Neural progenitor cell (in vitro differentiated cells): ENCODE measurements around the gene ERBB3. TPM values are rescaled to one million over a fixed set of nuclear protein-coding genes. Genes with fewer than 3 reads are reported as not detected.
"Not testable (repeated sequence)": the region's sequence is repeated elsewhere in the genome, so short reads cannot be mapped to it uniquely, and the experiment has no call there.

Experiments
- DNase-seq: peaks from one replicate; pipeline ENCODE4 v3.0.0-alpha.2; 2016; ENCODE audit warnings: low spot score
- H2AFZ ChIP-seq: fragments of 200-600 bp; sonication (generic); replicated peaks from 2 replicates; pipeline ENCODE4 v1.6.1; 2016; ENCODE audit warnings: antibody characterized with exemption
- H3F3A ChIP-seq: fragments of 200-600 bp; sonication (generic); 2 replicates; pipeline ENCODE4 v1.6.1; 2016; ENCODE audit warnings: antibody characterized with exemption, low read depth
- H3K27ac ChIP-seq: fragments of 200-600 bp; sonication (generic); 2 replicates; pipeline ENCODE4 v1.5.1; 2016; ENCODE audit warnings: mild to moderate bottlenecking
- H3K27me3 ChIP-seq: fragments of 200-600 bp; sonication (generic); 2 replicates; pipeline ENCODE4 v1.6.1; 2016; ENCODE audit warnings: mild to moderate bottlenecking, moderate library complexity
- H3K36me3 ChIP-seq: fragments of 200-600 bp; sonication (generic); 2 replicates; pipeline ENCODE4 v1.5.1; 2016
- H3K4me1 ChIP-seq: fragments of 200-600 bp; sonication (generic); 2 replicates; pipeline ENCODE4 v1.6.1; 2016; ENCODE audit warnings: mixed run types
- H3K4me2 ChIP-seq: fragments of 200-600 bp; sonication (generic); 2 replicates; pipeline ENCODE4 v1.6.1; 2016
- H3K4me3 ChIP-seq: fragments of 200-600 bp; sonication (generic); 2 replicates; pipeline ENCODE4 v1.5.1; 2016
- H3K79me2 ChIP-seq: fragments of 200-600 bp; sonication (generic); 2 replicates; pipeline ENCODE4 v1.6.1; 2016; ENCODE audit warnings: low read depth
- H3K9ac ChIP-seq: fragments of 200-600 bp; sonication (generic); 2 replicates; pipeline ENCODE4 v1.6.1; 2016
- H3K9me3 ChIP-seq: fragments of 200-600 bp; sonication (generic); 2 replicates; pipeline ENCODE4 v1.5.1; 2016; ENCODE audit warnings: low read depth
- H4K20me1 ChIP-seq: fragments of 200-600 bp; sonication (generic); 2 replicates; pipeline ENCODE4 v1.6.1; 2016; ENCODE audit warnings: low read depth
- H3K27ac Mint-ChIP-seq: 3 replicates; pipeline ENCODE4 v1.8.0; 2021; ENCODE audit warnings: mixed read lengths
- H3K27me3 Mint-ChIP-seq: 2 replicates; pipeline ENCODE4 v1.8.0; 2022; ENCODE audit warnings: low read depth, mild to moderate bottlenecking, inconsistent platforms, moderate library complexity, mixed read lengths; ENCODE audit not compliant: insufficient read depth
- H3K36me3 Mint-ChIP-seq: 3 replicates; pipeline ENCODE4 v1.8.0; 2021; ENCODE audit warnings: mixed read lengths
- H3K4me1 Mint-ChIP-seq: 3 replicates; pipeline ENCODE4 v1.8.0; 2021; ENCODE audit warnings: mixed read lengths
- H3K4me3 Mint-ChIP-seq: 3 replicates; pipeline ENCODE4 v1.8.0; 2021; ENCODE audit warnings: mild to moderate bottlenecking, moderate library complexity, mixed read lengths
- H3K9me3 Mint-ChIP-seq: 3 replicates; pipeline ENCODE4 v1.8.0; 2020; ENCODE audit warnings: mixed read lengths
- CTCF ChIP-seq: fragments of 200-600 bp; sonication (generic); IDR thresholded peaks from 2 replicates; pipeline ENCODE4 v1.5.1; 2017; ENCODE audit warnings: antibody characterized with exemption, mild to moderate bottlenecking
- EZH2 ChIP-seq: fragments of 200-600 bp; sonication (generic); IDR thresholded peaks from 2 replicates; pipeline ENCODE4 v1.6.1; 2017; ENCODE audit warnings: antibody characterized with exemption, mild to moderate bottlenecking, moderate library complexity
- EZH2phosphoT487 ChIP-seq: fragments of 200-600 bp; sonication (generic); IDR thresholded peaks from 2 replicates; pipeline ENCODE4 v1.6.1; 2017; ENCODE audit warnings: antibody characterized with exemption
- total RNA-seq: library from RNA; depleted of rRNA; stranded (reverse); fragments of >200 nt; gene quantifications from 2 replicates; pipeline ENCODE4 v1.2.3, GENCODE V29; 2015; ENCODE audit warnings: low replicate concordance

The ERBB3 gene
- total RNA-seq, 1 donor from 2014 or later: 8.8 TPM

DNA sequence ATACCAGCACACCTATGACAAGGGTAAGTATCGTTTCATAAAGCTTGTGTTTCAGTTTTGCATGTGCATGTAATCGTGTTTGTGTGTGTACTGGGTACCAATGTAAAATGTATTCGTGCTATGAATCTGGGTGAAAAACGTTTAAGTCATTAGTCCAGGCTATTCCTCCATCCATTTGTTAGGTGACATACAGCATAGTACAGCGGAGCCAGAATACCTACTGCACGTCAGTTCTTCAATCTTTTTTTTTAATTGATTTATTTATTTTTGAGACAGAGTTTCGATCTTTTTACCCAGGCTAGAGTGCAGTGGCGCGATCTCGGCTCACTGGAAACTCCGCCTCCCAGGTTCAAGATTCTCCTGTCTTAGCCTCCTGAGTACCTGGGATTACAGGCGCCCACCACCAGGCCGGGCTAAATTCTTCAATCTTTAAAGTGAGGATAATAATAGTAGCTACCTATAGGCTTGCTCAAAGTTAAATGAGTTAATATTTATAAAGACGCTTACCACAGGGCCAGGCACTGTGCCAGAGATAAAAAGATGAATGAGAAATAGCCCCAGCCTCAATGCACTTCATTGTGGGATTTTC lies 38.9 kb upstream of the ERBB3 start:
- Histone ChIP-seq H4K20me1 (peaks cover 10% of the 10 kb centered on the region), H3K27me3 (no peaks in the 10 kb centered on the region), H3K9ac (no peak overlapping the region), H2AFZ (peak overlapping the region; percentile 71), H3K36me3 (peaks cover 8% of the 10 kb centered on the region), H3K4me3 (peak overlapping the region; percentile 45), H3K79me2 (peaks cover 23% of the 10 kb centered on the region), H3K4me2 (peak overlapping the region; percentile 78), H3F3A (peaks cover 53% of the 10 kb centered on the region), H3K27ac (peak overlapping the region; percentile 59), H3K9me3 (no peaks in the 10 kb centered on the region), H3K4me1 (peaks cover 14% of the 10 kb centered on the region)
- Mint-ChIP-seq H3K9me3 (no peaks in the 10 kb centered on the region), H3K4me3 (peak overlapping the region; percentile 100), H3K4me1 (peaks cover 22% of the 10 kb centered on the region), H3K27ac (peak overlapping the region; percentile 78), H3K27me3 (peaks cover 7% of the 10 kb centered on the region), H3K36me3 (peaks cover 17% of the 10 kb centered on the region)
- no peak for TF ChIP-seq EZH2phosphoT487
- TF ChIP-seq EZH2: no peak
- TF ChIP-seq CTCF: no peak
- DNase-seq: no peak

DNA sequence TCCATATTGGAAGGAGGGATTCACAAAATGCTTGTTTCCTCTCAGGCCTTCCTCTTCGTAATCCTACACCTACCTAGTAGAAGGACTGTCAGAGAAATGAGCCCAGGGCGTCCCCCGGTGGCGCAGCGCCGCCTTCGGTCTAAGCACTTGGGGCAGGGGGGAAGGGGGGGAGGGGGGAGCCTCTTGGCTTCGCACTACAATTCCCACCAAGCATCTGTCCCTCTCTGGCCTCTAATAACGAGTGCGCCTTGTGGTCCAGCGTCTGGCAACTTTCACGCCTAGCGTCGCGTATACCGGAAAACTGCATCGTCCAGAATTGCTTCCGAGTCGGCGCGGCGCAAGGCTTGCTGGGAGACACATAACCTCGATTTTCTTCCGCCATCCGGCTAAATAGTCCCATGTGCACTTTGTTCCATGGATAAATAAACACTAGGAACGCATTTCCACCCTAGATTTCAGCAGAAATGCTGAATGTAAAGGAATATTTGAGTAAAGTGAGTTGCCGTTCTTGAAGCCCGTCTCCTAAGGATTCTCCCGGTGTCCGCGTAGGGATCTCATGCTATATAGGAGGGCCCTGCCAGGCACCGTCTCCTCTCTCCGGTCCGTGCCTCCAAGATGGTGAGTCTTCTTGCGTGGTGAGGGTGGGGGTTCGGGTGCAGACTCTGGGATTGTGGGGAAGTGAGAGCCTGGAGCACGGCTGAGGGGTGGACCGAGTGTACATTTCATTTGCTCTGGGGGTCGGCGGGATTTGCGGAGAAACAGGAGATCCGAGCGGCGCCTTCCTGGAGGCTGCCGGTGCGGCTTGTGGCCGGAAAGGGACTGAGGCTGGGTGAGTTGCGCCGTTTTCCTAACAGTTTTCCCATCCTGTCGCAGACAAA lies 38.2 kb upstream of the ERBB3 start, which contains the start of gene RPS26:
Gene RPS26 (plus strand): TSS at position 367 of the 878 bp plus-strand sequence. CDS start 249 bp downstream, at position 616.
- peaks cover 10% of the 10 kb centered on the region for H4K20me1 ChIP-seq
- H3K36me3 ChIP-seq: peaks cover 8% of the 10 kb centered on the region
- peak within 1 kb of the TSS; percentile 82 for H3K9ac ChIP-seq
- H3K27me3 Mint-ChIP-seq: peaks cover 7% of the 10 kb centered on the region
- H3K27ac ChIP-seq: peak within 1 kb of the TSS; percentile 69
- no peaks in the 10 kb centered on the region for H3K9me3 ChIP-seq
- peak within 1 kb of the TSS; percentile 81 for H3K4me2 ChIP-seq
- no peaks in the 10 kb centered on the region for H3K9me3 Mint-ChIP-seq
- H3K27ac Mint-ChIP-seq: peak within 1 kb of the TSS; percentile 100
- peaks cover 60% of the 10 kb centered on the region for H3F3A ChIP-seq
- H3K4me1 Mint-ChIP-seq: peaks cover 22% of the 10 kb centered on the region
- H2AFZ ChIP-seq: peak within 1 kb of the TSS; percentile 95
- TF ChIP-seq EZH2phosphoT487 (no peak), CTCF (peak; percentile 66), EZH2 (peak; percentile 30)
- peak; percentile 99 for DNase-seq
- peaks cover 14% of the 10 kb centered on the region for H3K4me1 ChIP-seq
- peak within 1 kb of the TSS; percentile 100 for H3K4me3 Mint-ChIP-seq
- peak within 1 kb of the TSS; percentile 63 for H3K4me3 ChIP-seq
- H3K79me2 ChIP-seq: peaks cover 23% of the 10 kb centered on the region
- H3K27me3 ChIP-seq: no peaks in the 10 kb centered on the region
- H3K36me3 Mint-ChIP-seq: peaks cover 17% of the 10 kb centered on the region

GRCh38 chr12:56042430-56042813 lies 37.5 kb upstream of the ERBB3 start:
- H3K4me3 Mint-ChIP-seq: peak overlapping the region; percentile 100
- H3K27me3 ChIP-seq, H3K9me3 ChIP-seq, H2AFZ ChIP-seq, H3K36me3 ChIP-seq, H3K27me3 Mint-ChIP-seq, H4K20me1 ChIP-seq, H3K27ac ChIP-seq, H3K9me3 Mint-ChIP-seq: not testable (repeated sequence)
- peak; percentile 18 for DNase-seq
- Histone ChIP-seq H3K4me2 (peak overlapping the region; percentile 81), H3K4me3 (peak overlapping the region; percentile 63), H3K79me2 (peaks cover 23% of the 10 kb centered on the region), H3F3A (peaks cover 62% of the 10 kb centered on the region), H3K4me1 (peaks cover 14% of the 10 kb centered on the region), H3K9ac (peak overlapping the region; percentile 82)
- H3K4me1 Mint-ChIP-seq: peaks cover 22% of the 10 kb centered on the region
- H3K36me3 Mint-ChIP-seq: peaks cover 13% of the 10 kb centered on the region
- peak overlapping the region; percentile 100 for H3K27ac Mint-ChIP-seq
